Measurements from ENCODE around the gene MARVELD3. TPM values are rescaled to one million over a fixed set of nuclear protein-coding genes. Genes with fewer than 3 reads are reported as not detected.

MARVELD3 gene
- total RNA-seq, 3 donors from 2014 or later = 46.9 to 108 (median 85.8) TPM

GRCh38 chr16:71670537-71670936 is 44.6 kb downstream of the MARVELD3 start:
- no peak overlapping the region for H3K4me3 ChIP-seq
- intact Hi-C loops (cut with DNase I, micrococcal nuclease) = no loop called here
- no peak for DNase-seq

GRCh38 chr16:71671165-71671564 is 45.2 kb downstream of the MARVELD3 start:
- H3K4me3 ChIP-seq = no peak overlapping the region
- DNase-seq = no peak
- peaks cover under 1% of the 10 kb centered on the region for H3K36me3 ChIP-seq (ENCODE audit: low read depth)
- ATAC-seq = no peak
- no peaks in the 10 kb centered on the region for H3K9me3 ChIP-seq
- intact Hi-C loops (cut with DNase I, micrococcal nuclease) = no loop called here
- TF ChIP-seq, protein P1, sequence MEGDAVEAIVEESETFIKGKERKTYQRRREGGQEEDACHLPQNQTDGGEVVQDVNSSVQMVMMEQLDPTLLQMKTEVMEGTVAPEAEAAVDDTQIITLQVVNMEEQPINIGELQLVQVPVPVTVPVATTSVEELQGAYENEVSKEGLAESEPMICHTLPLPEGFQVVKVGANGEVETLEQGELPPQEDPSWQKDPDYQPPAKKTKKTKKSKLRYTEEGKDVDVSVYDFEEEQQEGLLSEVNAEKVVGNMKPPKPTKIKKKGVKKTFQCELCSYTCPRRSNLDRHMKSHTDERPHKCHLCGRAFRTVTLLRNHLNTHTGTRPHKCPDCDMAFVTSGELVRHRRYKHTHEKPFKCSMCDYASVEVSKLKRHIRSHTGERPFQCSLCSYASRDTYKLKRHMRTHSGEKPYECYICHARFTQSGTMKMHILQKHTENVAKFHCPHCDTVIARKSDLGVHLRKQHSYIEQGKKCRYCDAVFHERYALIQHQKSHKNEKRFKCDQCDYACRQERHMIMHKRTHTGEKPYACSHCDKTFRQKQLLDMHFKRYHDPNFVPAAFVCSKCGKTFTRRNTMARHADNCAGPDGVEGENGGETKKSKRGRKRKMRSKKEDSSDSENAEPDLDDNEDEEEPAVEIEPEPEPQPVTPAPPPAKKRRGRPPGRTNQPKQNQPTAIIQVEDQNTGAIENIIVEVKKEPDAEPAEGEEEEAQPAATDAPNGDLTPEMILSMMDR (IDR thresholded peaks at IDR 0.05) = no peak
- H3K4me1 ChIP-seq (ENCODE audit: low read depth) = peaks cover 19% of the 10 kb centered on the region

More at GRCh38 chr16:71670537-71670936, 44.6 kb downstream of the MARVELD3 start:
- peak; percentile 71 for ATAC-seq
- Histone ChIP-seq H3K36me3 (ENCODE audit: low read depth) (no peaks in the 10 kb centered on the region), H3K9me3 (no peaks in the 10 kb centered on the region), H3K4me1 (ENCODE audit: low read depth) (peaks cover 19% of the 10 kb centered on the region)
- TF ChIP-seq, protein P1 (IDR thresholded peaks at IDR 0.05) = no peak

- peaks cover 5% of the 10 kb centered on the region for H3K36me3 ChIP-seq (ENCODE audit: low read depth)
- TF ChIP-seq, protein P1 (IDR thresholded peaks at IDR 0.05) = no peak
- no peaks in the 10 kb centered on the region for H3K9me3 ChIP-seq
- intact Hi-C loops (cut with DNase I, micrococcal nuclease) = no loop called here
- DNase-seq = no peak
- ATAC-seq = no peak
- H3K4me3 ChIP-seq = no peak overlapping the region
- peaks cover 10% of the 10 kb centered on the region for H3K4me1 ChIP-seq (ENCODE audit: low read depth)
Observed at GRCh38 chr16:71672125-71672524, 46.1 kb downstream of the MARVELD3 start.

GRCh38 chr16:71672803-71673581 is 47.0 kb downstream of the MARVELD3 start:
- Histone ChIP-seq H3K9me3 (no peaks in the 10 kb centered on the region), H3K4me1 (ENCODE audit: low read depth) (peaks cover 2% of the 10 kb centered on the region), H3K4me3 (no peak overlapping the region), H3K36me3 (ENCODE audit: low read depth) (peaks cover 5% of the 10 kb centered on the region)
- ATAC-seq (no peak), DNase-seq (no peak)
- TF ChIP-seq, protein P1 (IDR thresholded peaks at IDR 0.05) = no peak
- intact Hi-C loops (cut with DNase I, micrococcal nuclease) = no loop called here

- TF ChIP-seq, protein P1 (IDR thresholded peaks at IDR 0.05) = no peak
- no peak overlapping the region for H3K4me3 ChIP-seq
- no peaks in the 10 kb centered on the region for H3K9me3 ChIP-seq
- DNase-seq = no peak
- intact Hi-C loops (cut with DNase I, micrococcal nuclease) = no loop called here
- no peak for ATAC-seq
- H3K36me3 ChIP-seq (ENCODE audit: low read depth) = peaks cover 5% of the 10 kb centered on the region
- H3K4me1 ChIP-seq (ENCODE audit: low read depth) = no peaks in the 10 kb centered on the region
Observed at GRCh38 chr16:71673582-71673973, 47.6 kb downstream of the MARVELD3 start.
